PC-9 (cell line): ENCODE results near the gene ZNF576. TPM values are rescaled to one million over a fixed set of nuclear protein-coding genes. Genes with fewer than 3 reads are reported as not detected.

Experiments used
- BruUV-seq: library from RNA; stranded (reverse); fragments of 400-500 nt; replicated peaks from 2 replicates; lab custom pipeline; 2021; lab: Mats Ljungman, UMichigan
- CTCF ChIA-PET: fragments of 300-600 bp; sonication (Branson Sonifier 250); formaldehyde crosslinking; loops from one replicate; lab custom pipeline; 2022; ENCODE audit warnings: antibody characterized with exemption; lab: Charles Lee
- POLR2A ChIA-PET: fragments of 300-600 bp; sonication (Branson Sonifier 250); formaldehyde crosslinking; loops from one replicate; lab custom pipeline; 2022; ENCODE audit warnings: antibody characterized with exemption; ENCODE audit not compliant: unreplicated experiment; lab: Charles Lee
- DNase-seq, 2 experiments: peaks; one replicate each; pipeline versions ENCODE4 v3.0.0 to v3.0.0-alpha.2; 2015 to 2022; ENCODE audit warnings: mixed read lengths in 1 of 2
- H2AFZ ChIP-seq: fragments of 200-600 bp; sonication (generic); 2 replicates; pipeline ENCODE4 v1.8.1; 2017; ENCODE audit warnings: antibody characterized with exemption
- H3F3A ChIP-seq: fragments of 200-600 bp; sonication (generic); 2 replicates; pipeline ENCODE4 v1.8.1; 2017; ENCODE audit warnings: antibody characterized with exemption, mild to moderate bottlenecking, low read depth; ENCODE audit not compliant: insufficient read depth
- H3K27ac ChIP-seq: fragments of 200-600 bp; sonication (generic); 2 replicates; pipeline ENCODE4 v1.6.1; 2016; ENCODE audit warnings: mixed run types
- H3K27me3 ChIP-seq: fragments of 200-600 bp; sonication (generic); 2 replicates; pipeline ENCODE4 v1.6.1; 2016; ENCODE audit warnings: low read depth, mixed run types; ENCODE audit not compliant: insufficient read depth
- H3K36me3 ChIP-seq: fragments of 200-600 bp; sonication (generic); 2 replicates; pipeline ENCODE4 v1.6.1; 2016; ENCODE audit warnings: low read depth, mixed run types
- H3K4me1 ChIP-seq: fragments of 200-600 bp; sonication (generic); replicated peaks from 2 replicates; pipeline ENCODE4 v1.6.1; 2016; ENCODE audit warnings: mixed run types; ENCODE audit not compliant: insufficient read depth
- H3K4me2 ChIP-seq: fragments of 200-600 bp; sonication (generic); 2 replicates; pipeline ENCODE4 v1.6.1; 2017; ENCODE audit warnings: mixed run types
- H3K4me3 ChIP-seq: fragments of 200-600 bp; sonication (generic); 2 replicates; pipeline ENCODE4 v1.6.1; 2016; ENCODE audit warnings: mixed run types
- H3K79me2 ChIP-seq: fragments of 200-600 bp; sonication (generic); 2 replicates; pipeline ENCODE4 v1.6.1; 2017; ENCODE audit warnings: low read depth, mixed run types
- H3K9me2 ChIP-seq: fragments of 200-600 bp; sonication (generic); 2 replicates; pipeline ENCODE4 v1.8.1; 2017; ENCODE audit warnings: mild to moderate bottlenecking; ENCODE audit not compliant: insufficient read depth
- H3K9me3 ChIP-seq: fragments of 200-600 bp; sonication (generic); 2 replicates; pipeline ENCODE4 v1.8.1; 2016; ENCODE audit warnings: low read depth; ENCODE audit not compliant: insufficient read depth
- H4K20me1 ChIP-seq: fragments of 200-600 bp; sonication (generic); 2 replicates; pipeline ENCODE4 v1.8.1; 2017; ENCODE audit not compliant: insufficient read depth
- EZH2 ChIP-seq: fragments of 200-600 bp; sonication (generic); IDR thresholded peaks from 2 replicates; pipeline ENCODE4 v1.8.0; 2017; ENCODE audit warnings: antibody characterized with exemption, low read depth
- intact Hi-C: fragments of 100-400 bp; cut with micrococcal nuclease; formaldehyde crosslinking; loops from one replicate; pipeline ENCODE4 v1.10.0; 2022; ENCODE audit not compliant: unreplicated experiment
- total RNA-seq: library from RNA; stranded (reverse); gene quantifications from 2 replicates; pipeline ENCODE4 v1.2.3, GENCODE V29; 2021
- TF ChIP-seq, protein P1 (sequence below): fragments of 200-600 bp; sonication (generic); conservative IDR thresholded peaks from 2 replicates; pipeline ENCODE4 v1.6.1; 2017; ENCODE audit warnings: mixed run types, antibody characterized with exemption, mild to moderate bottlenecking, moderate library complexity

The ZNF576 gene
- total RNA-seq, 1 experiment from 2014 or later = 15.5 TPM

DNA sequence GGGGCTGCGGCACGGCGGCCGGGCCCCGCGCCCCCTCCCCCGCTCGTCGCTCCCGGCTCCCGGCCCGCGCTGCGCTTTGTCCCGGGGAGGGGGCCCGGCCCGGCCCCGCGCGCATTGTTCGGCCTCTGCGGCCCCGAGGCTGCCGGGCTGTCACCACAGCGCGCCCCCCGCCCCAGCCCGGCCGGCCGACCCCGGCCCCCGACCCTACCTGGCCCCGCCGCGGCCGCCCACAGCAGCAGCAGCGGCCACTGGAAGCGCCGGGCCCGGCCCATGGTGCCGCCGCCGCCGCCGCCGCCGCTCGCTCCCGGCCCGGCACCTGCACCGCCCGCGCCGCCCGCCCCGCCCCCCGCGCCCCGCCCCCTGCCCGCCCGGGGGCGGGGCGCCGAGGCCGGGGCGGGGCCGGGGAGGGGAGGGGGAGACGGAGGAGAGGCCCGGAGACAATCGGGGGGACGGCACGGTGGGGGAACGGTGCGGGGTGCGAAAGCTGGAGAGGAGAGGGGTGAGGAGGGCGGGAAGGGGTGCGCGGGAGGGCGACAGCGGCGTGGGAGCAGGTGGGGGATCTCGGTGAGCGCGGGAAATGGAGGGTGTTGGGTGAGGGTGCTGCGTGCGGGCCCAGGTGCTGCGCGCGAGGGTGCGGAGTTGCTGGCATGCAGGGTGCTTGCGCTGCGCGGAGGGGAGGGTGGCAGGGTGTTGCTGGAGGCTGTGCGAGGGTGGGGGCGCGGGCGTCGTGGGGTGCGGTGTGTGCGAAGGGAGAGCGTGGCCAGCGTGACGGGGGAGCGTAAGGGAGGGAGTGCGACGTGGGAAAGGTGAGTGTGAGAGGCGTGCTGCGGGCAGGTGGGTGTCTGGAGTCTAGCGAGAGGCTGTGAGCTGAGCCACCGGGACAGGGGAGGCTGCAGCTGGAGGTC is 43.4 kb downstream of the ZNF576 start, which contains the start of gene CADM4:
Gene CADM4 (minus strand): TSS at position 332 of the 905 bp plus-strand sequence. CDS start 60 bp downstream, at position 272.
- peak within 1 kb of the TSS; percentile 62 for H3K4me3 ChIP-seq
- H3K9me2 ChIP-seq = no peaks in the 10 kb centered on the region
- peak in 1 of 2 experiments; percentile 56 for DNase-seq
- ChIA-PET CTCF (no interaction called here), POLR2A (no interaction called here)
- peaks cover 18% of the 10 kb centered on the region; the same call in 1 of the 2 replicates for H3F3A ChIP-seq
- no peaks in the 10 kb centered on the region for H3K9me3 ChIP-seq
- TF ChIP-seq EZH2 = 0 out of 2 replicates have a peak, but pooled peaks have one; percentile 7
- TF ChIP-seq, protein P1, sequence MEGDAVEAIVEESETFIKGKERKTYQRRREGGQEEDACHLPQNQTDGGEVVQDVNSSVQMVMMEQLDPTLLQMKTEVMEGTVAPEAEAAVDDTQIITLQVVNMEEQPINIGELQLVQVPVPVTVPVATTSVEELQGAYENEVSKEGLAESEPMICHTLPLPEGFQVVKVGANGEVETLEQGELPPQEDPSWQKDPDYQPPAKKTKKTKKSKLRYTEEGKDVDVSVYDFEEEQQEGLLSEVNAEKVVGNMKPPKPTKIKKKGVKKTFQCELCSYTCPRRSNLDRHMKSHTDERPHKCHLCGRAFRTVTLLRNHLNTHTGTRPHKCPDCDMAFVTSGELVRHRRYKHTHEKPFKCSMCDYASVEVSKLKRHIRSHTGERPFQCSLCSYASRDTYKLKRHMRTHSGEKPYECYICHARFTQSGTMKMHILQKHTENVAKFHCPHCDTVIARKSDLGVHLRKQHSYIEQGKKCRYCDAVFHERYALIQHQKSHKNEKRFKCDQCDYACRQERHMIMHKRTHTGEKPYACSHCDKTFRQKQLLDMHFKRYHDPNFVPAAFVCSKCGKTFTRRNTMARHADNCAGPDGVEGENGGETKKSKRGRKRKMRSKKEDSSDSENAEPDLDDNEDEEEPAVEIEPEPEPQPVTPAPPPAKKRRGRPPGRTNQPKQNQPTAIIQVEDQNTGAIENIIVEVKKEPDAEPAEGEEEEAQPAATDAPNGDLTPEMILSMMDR = no peak
- no peak within 1 kb of the TSS for H3K27ac ChIP-seq
- H3K4me1 ChIP-seq = peaks cover 14% of the 10 kb centered on the region; the same call in 1 of the 2 replicates
- peak within 1 kb of the TSS; percentile 91 for H3K4me2 ChIP-seq
- peak within 1 kb of the TSS; percentile 82; the same call in 1 of the 2 replicates for H2AFZ ChIP-seq
- intact Hi-C loops = no loop called here
- H3K79me2 ChIP-seq = no peaks in the 10 kb centered on the region
- BruUV-seq = no TSS peak
- no peaks in the 10 kb centered on the region for H3K36me3 ChIP-seq
- H4K20me1 ChIP-seq = no peaks in the 10 kb centered on the region
- H3K27me3 ChIP-seq = peaks cover 6% of the 10 kb centered on the region; the same call in 1 of the 2 replicates

DNA sequence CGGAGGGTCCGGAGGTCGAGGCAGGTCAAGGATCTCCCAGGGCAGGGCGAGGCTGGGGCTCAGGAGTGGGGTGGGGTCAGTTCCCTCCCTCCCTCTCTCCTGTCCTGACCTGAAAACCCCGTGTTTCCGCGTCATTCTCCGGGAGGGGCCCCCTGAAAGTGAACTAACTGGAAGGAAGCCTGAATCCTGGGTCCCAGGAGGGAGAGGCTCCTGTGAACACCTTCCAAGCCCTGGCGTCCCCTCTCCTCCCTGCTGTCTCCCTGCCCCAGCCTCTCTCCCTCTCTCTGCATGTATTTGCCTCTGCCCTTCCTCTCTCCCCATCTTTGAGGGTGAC is 44.0 kb downstream of the ZNF576 start:
- intact Hi-C loops = no loop called here
- BruUV-seq = no TSS peak
- Histone ChIP-seq H3K9me2 (no peaks in the 10 kb centered on the region), H3K27me3 (peaks cover 6% of the 10 kb centered on the region; the same call in 1 of the 2 replicates), H3K4me3 (peak overlapping the region; percentile 62; the same call in 1 of the 2 replicates), H3K27ac (no peak overlapping the region), H4K20me1 (no peaks in the 10 kb centered on the region), H3F3A (peaks cover 18% of the 10 kb centered on the region; the same call in 1 of the 2 replicates), H3K4me1 (peaks cover 14% of the 10 kb centered on the region; the same call in 1 of the 2 replicates), H3K9me3 (no peaks in the 10 kb centered on the region), H2AFZ (peak overlapping the region; percentile 82; the same call in 1 of the 2 replicates), H3K4me2 (peak overlapping the region; percentile 91), H3K79me2 (no peaks in the 10 kb centered on the region), H3K36me3 (no peaks in the 10 kb centered on the region)
- ChIA-PET POLR2A (no interaction called here), CTCF (interaction anchor here (0.7 kb wide), 1 partner anchor 140 kb away, joined by 3 read pairs; the partner anchor contains the start of gene KCNN4)
- no peak for DNase-seq
- no peak for TF ChIP-seq EZH2

DNA sequence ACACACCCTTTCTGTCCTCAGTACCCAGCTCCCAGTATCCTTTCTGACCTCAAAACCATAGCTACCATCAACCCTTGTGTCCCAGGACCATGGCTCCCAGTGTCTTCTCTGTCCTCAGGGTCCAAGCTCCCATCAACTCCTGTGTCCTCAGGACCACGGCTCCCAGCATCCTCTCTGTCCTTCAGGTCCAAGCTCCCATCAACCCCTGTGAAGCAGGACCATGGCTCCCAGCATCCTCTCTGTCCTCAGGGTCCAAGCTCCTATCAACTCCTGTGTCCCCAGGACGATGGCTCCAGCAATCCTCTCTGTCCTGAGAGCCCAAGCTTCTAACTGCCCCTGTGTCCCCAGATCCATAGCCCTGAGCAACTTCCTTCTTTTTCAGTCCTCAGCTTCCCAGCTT is 44.9 kb downstream of the ZNF576 start:
- H3K36me3 ChIP-seq = no peaks in the 10 kb centered on the region
- H3K4me1 ChIP-seq = peaks cover 14% of the 10 kb centered on the region; the same call in 1 of the 2 replicates
- TSS peak; percentile 24 for BruUV-seq
- H3K4me2 ChIP-seq = no peak overlapping the region
- H4K20me1 ChIP-seq = no peaks in the 10 kb centered on the region
- no peak for DNase-seq
- H3K79me2 ChIP-seq = no peaks in the 10 kb centered on the region
- ChIA-PET POLR2A (interaction anchor here (0.6 kb wide), 1 partner anchor 45 kb away, joined by 6 read pairs; the partner anchor contains the start of gene ZNF576), CTCF (interaction anchor here (0.7 kb wide), 1 partner anchor 139 kb away, joined by 3 read pairs; the partner anchor contains the start of gene KCNN4)
- no peak for TF ChIP-seq EZH2
- TF ChIP-seq, protein P1 = no peak
- no peaks in the 10 kb centered on the region for H3K9me2 ChIP-seq
- H2AFZ ChIP-seq = no peak overlapping the region
- H3F3A ChIP-seq = peaks cover 24% of the 10 kb centered on the region; the same call in 1 of the 2 replicates
- intact Hi-C loops = no loop called here
- no peak overlapping the region for H3K4me3 ChIP-seq
- H3K9me3 ChIP-seq = no peaks in the 10 kb centered on the region
- no peak overlapping the region for H3K27ac ChIP-seq
- peaks cover 6% of the 10 kb centered on the region; the same call in 1 of the 2 replicates for H3K27me3 ChIP-seq
